Right lobe of liver (tissue), 6 donors: ENCODE results near the gene RCC2. TPM values are rescaled to one million over a fixed set of nuclear protein-coding genes. Genes with fewer than 3 reads are reported as not detected.
A peak's percentile ranks its signal among the peaks of the same experiment; 100 is the strongest.

Experiments used
- ATAC-seq, 4 donors: fragments of 200-7000 bp; cut with Tn5 transposase; one replicate each; pipeline ENCODE4 v1.9.1; 2020; ENCODE audit warnings: mild to moderate bottlenecking in 4 of 4, moderate library complexity in 4 of 4
- DNase-seq, 3 donors: peaks; one replicate each; pipeline ENCODE4 v3.0.0-alpha.2; 2020
- H3K27ac ChIP-seq, 3 donors: fragments of 200-600 bp; one replicate each; pipeline ENCODE4 v1.8.0; 2022
- H3K27me3 ChIP-seq, 2 donors: fragments of 200-600 bp; one replicate each; pipeline ENCODE4 v1.8.0; 2022
- H3K36me3 ChIP-seq, 4 donors: fragments of 200-600 bp; sonication (generic) in 1 of 4; one replicate each; pipeline versions ENCODE4 v1.5.1 to v1.8.0; 2017 to 2022; ENCODE audit warnings: control low read depth in 1 of 4
- H3K4me1 ChIP-seq, 4 donors: fragments of 200-600 bp; sonication (generic) in 1 of 4; one replicate each; pipeline versions ENCODE4 v1.5.1 to v1.8.0; 2017 to 2022; ENCODE audit warnings: control low read depth in 1 of 4
- H3K4me3 ChIP-seq, 3 donors: fragments of 200-600 bp; one replicate each; pipeline ENCODE4 v1.8.0; 2022
- H3K9me3 ChIP-seq, 4 donors: fragments of 200-600 bp; sonication (generic) in 1 of 4; one replicate each; pipeline versions ENCODE4 v1.5.1 to v1.8.0; 2017 to 2022; ENCODE audit warnings: control low read depth in 1 of 4
- CTCF ChIP-seq, 4 donors: fragments of 200-600 bp in 3 of 4; fragments of 450-650 bp in 1 of 4; IDR thresholded peaks; one replicate each; pipeline versions ENCODE4 v1.5.1 to v1.8.0; 2016 to 2022; ENCODE audit warnings: antibody characterized with exemption in 4 of 4, mild to moderate bottlenecking in 2 of 4
- POLR2A ChIP-seq: fragments of 450-650 bp; IDR thresholded peaks from one replicate; pipeline ENCODE4 v1.6.1; 2017; ENCODE audit warnings: antibody characterized with exemption, mild to moderate bottlenecking
- WGBS: methylation state at CpG from one replicate; pipeline ENCODE4 v1.1.6; 2018; ENCODE audit warnings: low coverage, low lambda C conversion rate; ENCODE audit not compliant: insufficient coverage; ENCODE audit errors: missing lambda C conversion rate; 5-methylcytosine and 5-hydroxymethylcytosine counted together
- intact Hi-C, 2 donors: fragments of 100-400 bp; cut with DNase I; formaldehyde crosslinking; loops; one replicate each; pipeline versions ENCODE4 v1.11.2 to v1.14.1; 2022
- total RNA-seq, 6 experiments: library from RNA; depleted of rRNA in 2 of 6; stranded (reverse); fragments of >200 nt in 2 of 6; fragmentation: NEBNext Ultra II Directional in 3 of 6; extraction: Animal tissue kit (Norgen Biotek cat#: 25700) in 3 of 6; gene quantifications; one replicate each; pipeline versions ENCODE4 v1.1.0 to v1.2.4, GENCODE V29; 2016 to 2023
- donor health status: DM: no; HTN: yes; CAD: no.
- donor health status: DM: no; HTN: no; CAD: no.
- donor health status: DM: no; HTN: no; CAD: no.
- donor health status: DM: no; HTN: yes; CAD: no.
- donor health status: DM: no; HTN: yes; CAD: no.

RCC2 gene
- total RNA-seq, 6 experiments from 2014 or later = 7.7 to 15.6 (median 11.6) TPM

GRCh38 chr1:17401841-17402240, 37.6 kb downstream of the RCC2 start:
- WGBS = 63% methylated on average over 2 of the region's 4 CpGs
- no peak for TF ChIP-seq CTCF (IDR thresholded peaks at IDR 0.05)
- no peak for TF ChIP-seq POLR2A
- H3K27me3 ChIP-seq = no peaks in the 10 kb centered on the region
- H3K4me3 ChIP-seq = no peak overlapping the region
- H3K36me3 ChIP-seq = no peaks in the 10 kb centered on the region
- intact Hi-C loops = no loop called here
- DNase-seq = no peak
- H3K9me3 ChIP-seq = no peaks in the 10 kb centered on the region
- no peak for ATAC-seq
- H3K4me1 ChIP-seq = peaks cover 0 to 6% (median 0%) of the 10 kb centered on the region in 4 donors
- no peak overlapping the region for H3K27ac ChIP-seq

GRCh38 chr1:17400725-17401341, 38.6 kb downstream of the RCC2 start:
- TF ChIP-seq POLR2A (no peak), CTCF (IDR thresholded peaks at IDR 0.05) (no peak)
- Histone ChIP-seq H3K9me3 (no peaks in the 10 kb centered on the region), H3K4me3 (no peak overlapping the region), H3K36me3 (no peaks in the 10 kb centered on the region), H3K27ac (no peak overlapping the region), H3K27me3 (no peaks in the 10 kb centered on the region), H3K4me1 (peaks cover 0 to 1% (median 0%) of the 10 kb centered on the region in 4 donors)
- DNase-seq (no peak), ATAC-seq (no peak)
- 95% methylated on average over 6 of the region's 11 CpGs for WGBS
- intact Hi-C loops = no loop called here

GRCh38 chr1:17397910-17398695, 41.4 kb downstream of the RCC2 start:
- H3K36me3 ChIP-seq = no peaks in the 10 kb centered on the region
- no peak overlapping the region for H3K4me3 ChIP-seq
- peak in 1 of 4 donors; percentile 24 for ATAC-seq
- no peak for DNase-seq
- no peaks in the 10 kb centered on the region for H3K4me1 ChIP-seq
- 67% methylated on average over 3 of the region's 7 CpGs for WGBS
- no peak overlapping the region for H3K27ac ChIP-seq
- TF ChIP-seq CTCF (IDR thresholded peaks at IDR 0.05) (no peak), POLR2A (no peak)
- H3K9me3 ChIP-seq = no peaks in the 10 kb centered on the region
- intact Hi-C loops = no loop called here
- no peaks in the 10 kb centered on the region for H3K27me3 ChIP-seq

- no peaks in the 10 kb centered on the region for H3K36me3 ChIP-seq
- no peaks in the 10 kb centered on the region for H3K9me3 ChIP-seq
- no peak overlapping the region for H3K27ac ChIP-seq
- H3K4me1 ChIP-seq = no peaks in the 10 kb centered on the region
- TF ChIP-seq POLR2A (no peak), CTCF (IDR thresholded peaks at IDR 0.05) (no peak)
- DNase-seq (no peak), ATAC-seq (no peak)
- no peak overlapping the region for H3K4me3 ChIP-seq
- WGBS = 40% methylated on average over 6 of the region's 8 CpGs
- intact Hi-C loops = no loop called here
- no peaks in the 10 kb centered on the region for H3K27me3 ChIP-seq
Observed at GRCh38 chr1:17393230-17393629, 46.2 kb downstream of the RCC2 start.
